SK-N-SH (cell line): ENCODE results near the gene OR4S2. TPM values are rescaled to one million over a fixed set of nuclear protein-coding genes. Genes with fewer than 3 reads are reported as not detected.

Experiments used
- CTCF ChIA-PET: fragments of 300-600, 350-600 bp; formaldehyde crosslinking; extraction: SDS; loops from one replicate; lab custom pipeline; 2021; lab: Yijun Ruan, JAX
- POLR2A ChIA-PET: fragments of 350-600 bp; sonication (Branson Sonifier 250); formaldehyde crosslinking; extraction: SDS; loops from one replicate; lab custom pipeline; 2020; ENCODE audit warnings: antibody characterized with exemption, inconsistent platforms; lab: Yijun Ruan, JAX
- DNase-seq: peaks from one replicate; pipeline ENCODE4 v3.0.0; 2012
- H2AFZ ChIP-seq: fragments of 200-600 bp; sonication (generic); 2 replicates; pipeline ENCODE4 v1.8.1; 2016; ENCODE audit warnings: antibody characterized with exemption, mild to moderate bottlenecking, low read depth
- H3F3A ChIP-seq: fragments of 200-600 bp; sonication (generic); replicated peaks from 2 replicates; pipeline ENCODE3; 2016; ENCODE audit warnings: antibody characterized with exemption, mild to moderate bottlenecking; ENCODE audit not compliant: insufficient read depth
- H3K27ac ChIP-seq, 2 experiments: fragments of 200-500 bp in 1 of 2; fragments of 200-600 bp in 1 of 2; sonication (Bioruptor generic) in 1 of 2; sonication (generic), shearing (Covaris generic) in 1 of 2; 2 replicates each; pipeline versions ENCODE4 v1.5.1 to v1.6.1; 2014 to 2016; ENCODE audit warnings: low read depth in 2 of 2, inconsistent platforms in 1 of 2, low read length in 1 of 2, mild to moderate bottlenecking in 1 of 2, mixed read lengths in 1 of 2
- H3K27me3 ChIP-seq: fragments of 200-600 bp; sonication (generic), shearing (Covaris generic); 2 replicates; pipeline ENCODE4 v1.6.1; 2016; ENCODE audit warnings: mixed run types; ENCODE audit not compliant: insufficient read depth
- H3K36me3 ChIP-seq, 2 experiments: fragments of 200-500 bp in 1 of 2; fragments of 200-600 bp in 1 of 2; sonication (Bioruptor generic) in 1 of 2; sonication (generic) in 1 of 2; replicated peaks in 1 of 2; 2 replicates each; pipeline versions ENCODE3 to v1.5.1; 2014 to 2016; ENCODE audit warnings: low read length in 1 of 2, mild to moderate bottlenecking in 1 of 2; ENCODE audit not compliant: insufficient read depth in 2 of 2, control insufficient read depth in 1 of 2
- H3K4me1 ChIP-seq, 2 experiments: fragments of 200-500 bp in 1 of 2; fragments of 200-600 bp in 1 of 2; sonication (Bioruptor generic) in 1 of 2; sonication (generic), shearing (Covaris generic) in 1 of 2; 2 replicates each; pipeline versions ENCODE4 v1.5.1 to v1.6.1; 2014 to 2016; ENCODE audit warnings: low read depth in 1 of 2, low read length in 1 of 2, mixed run types in 1 of 2; ENCODE audit not compliant: insufficient read depth in 2 of 2, control insufficient read depth in 1 of 2
- H3K4me2 ChIP-seq: fragments of 200-600 bp; sonication (generic), shearing (Covaris generic); 2 replicates; pipeline ENCODE4 v1.6.1; 2017; ENCODE audit warnings: mixed run types
- H3K4me3 ChIP-seq, 2 experiments: fragments of 200-500 bp in 1 of 2; fragments of 200-600 bp in 1 of 2; sonication (Bioruptor generic) in 1 of 2; sonication (generic), shearing (Covaris generic) in 1 of 2; 2 replicates each; pipeline versions ENCODE4 v1.5.1 to v1.8.1; 2014 to 2016; ENCODE audit warnings: low read depth in 2 of 2, inconsistent platforms in 1 of 2, low read length in 1 of 2, mild to moderate bottlenecking in 1 of 2, mixed read lengths in 1 of 2, moderate library complexity in 1 of 2
- H3K79me2 ChIP-seq: fragments of 200-600 bp; sonication (generic); 2 replicates; pipeline ENCODE4 v1.8.1; 2017; ENCODE audit warnings: mild to moderate bottlenecking; ENCODE audit not compliant: insufficient read depth
- H3K9ac ChIP-seq: fragments of 200-600 bp; sonication (generic); 2 replicates; pipeline ENCODE4 v1.6.1; 2017; ENCODE audit warnings: mixed run types
- H3K9me2 ChIP-seq: fragments of 200-600 bp; sonication (generic); 2 replicates; pipeline ENCODE4 v1.6.1; 2017; ENCODE audit warnings: mixed run types
- H3K9me3 ChIP-seq: fragments of 200-600 bp; sonication (generic); 2 replicates; pipeline ENCODE4 v1.6.1; 2017; ENCODE audit warnings: mixed run types, mild to moderate bottlenecking, moderate library complexity
- H4K20me1 ChIP-seq: fragments of 200-600 bp; sonication (generic); 2 replicates; pipeline ENCODE4 v1.6.1; 2017; ENCODE audit warnings: mild to moderate bottlenecking, mixed run types; ENCODE audit not compliant: insufficient read depth
- CHD2 ChIP-seq: fragments of 150-350 bp; IDR thresholded peaks from 2 replicates; pipeline ENCODE4 v1.6.1; 2018; ENCODE audit warnings: low read length; ENCODE audit not compliant: partially characterized antibody
- ELF1 ChIP-seq: IDR thresholded peaks from 2 replicates; pipeline ENCODE4 v1.4.0; 2012
- EP300 ChIP-seq, 2 experiments: IDR thresholded peaks; 2 replicates each; pipeline versions ENCODE4 v1.4.0 to v1.6.1; 2012; ENCODE audit warnings: borderline replicate concordance in 1 of 2, low read depth in 1 of 2, low read length in 1 of 2
- EZH2phosphoT487 ChIP-seq: fragments of 200-600 bp; sonication (generic); IDR thresholded peaks from 2 replicates; pipeline ENCODE4 v1.6.1; 2017; ENCODE audit warnings: low read depth, mixed run types, mild to moderate bottlenecking, antibody characterized with exemption, moderate library complexity, borderline replicate concordance
- FOXM1 ChIP-seq: IDR thresholded peaks from 2 replicates; pipeline ENCODE4 v1.4.0; 2012; ENCODE audit warnings: low read depth, mild to moderate bottlenecking
- GATA2 ChIP-seq: sonication (generic); formaldehyde crosslinking; IDR thresholded peaks from 2 replicates; pipeline ENCODE4 v1.5.0; 2020; ENCODE audit warnings: mild to moderate bottlenecking, missing genetic modification reagents
- JUND ChIP-seq: IDR thresholded peaks from 2 replicates; pipeline ENCODE4 v1.4.0; 2012
- MEF2A ChIP-seq: IDR thresholded peaks from 2 replicates; pipeline ENCODE4 v1.4.0; 2012; ENCODE audit warnings: low read depth, borderline replicate concordance
- MXI1 ChIP-seq: IDR thresholded peaks from 2 replicates; pipeline ENCODE4 v1.6.1; 2012; ENCODE audit warnings: mild to moderate bottlenecking, low read depth, low read length, improper control_type of control experiment
- POLR2AphosphoS5 ChIP-seq: IDR thresholded peaks from 2 replicates; pipeline ENCODE4 v1.6.1; 2012; ENCODE audit warnings: low read depth, low read length
- RAD21 ChIP-seq: IDR thresholded peaks from 2 replicates; pipeline ENCODE4 v1.6.1; 2012; ENCODE audit warnings: mild to moderate bottlenecking, low read length
- RCOR1 ChIP-seq: fragments of 150-350 bp; IDR thresholded peaks from 2 replicates; pipeline ENCODE4 v1.6.1; 2017; ENCODE audit warnings: antibody characterized with exemption, low read length
- RXRA ChIP-seq: IDR thresholded peaks from 2 replicates; pipeline ENCODE4 v1.4.0; 2012; ENCODE audit warnings: low read depth, mild to moderate bottlenecking, borderline replicate concordance
- SIN3A ChIP-seq: IDR thresholded peaks from 2 replicates; pipeline ENCODE4 v1.6.1; 2012; ENCODE audit warnings: low read depth, mild to moderate bottlenecking, low read length, moderate library complexity, borderline replicate concordance
- SMC3 ChIP-seq: IDR thresholded peaks from 2 replicates; pipeline ENCODE4 v1.6.1; 2012; ENCODE audit warnings: low read depth, low read length, improper control_type of control experiment
- TAF1 ChIP-seq: IDR thresholded peaks from 2 replicates; pipeline ENCODE4 v1.6.1; 2012; ENCODE audit warnings: low read depth, mild to moderate bottlenecking, low read length, moderate library complexity, borderline replicate concordance
- YY1 ChIP-seq: IDR thresholded peaks from 2 replicates; pipeline ENCODE4 v1.4.0; 2012; ENCODE audit warnings: low read depth, mild to moderate bottlenecking
- ZBTB33 ChIP-seq: IDR thresholded peaks from 2 replicates; pipeline ENCODE4 v1.4.0; 2012; ENCODE audit warnings: low read depth, borderline replicate concordance
- WGBS: methylation state at CpG from one replicate; pipeline ENCODE4 v1.1.6; 2017; ENCODE audit warnings: low lambda C conversion rate; 5-methylcytosine and 5-hydroxymethylcytosine counted together
- polyA plus RNA-seq, 3 experiments: library from polyadenylated mRNA; depleted of rRNA; stranded (reverse); fragments of >200 nt; gene quantifications; 2 replicates each; pipeline ENCODE4 v1.2.3, GENCODE V29; 2012
- TF ChIP-seq, protein P1 (sequence below): fragments of 150-350 bp; IDR thresholded peaks from 2 replicates; pipeline ENCODE4 v1.6.1; 2017; ENCODE audit warnings: antibody characterized with exemption, low read length, low read depth, borderline replicate concordance
- TF ChIP-seq, protein P2 (sequence below): IDR thresholded peaks from 2 replicates; pipeline ENCODE4 v1.4.0; 2012; ENCODE audit warnings: low read depth, borderline replicate concordance

OR4S2 gene
- polyA plus RNA-seq, 1 of the 3 experiments (the other 2 are of a cell fraction): not detected

DNA sequence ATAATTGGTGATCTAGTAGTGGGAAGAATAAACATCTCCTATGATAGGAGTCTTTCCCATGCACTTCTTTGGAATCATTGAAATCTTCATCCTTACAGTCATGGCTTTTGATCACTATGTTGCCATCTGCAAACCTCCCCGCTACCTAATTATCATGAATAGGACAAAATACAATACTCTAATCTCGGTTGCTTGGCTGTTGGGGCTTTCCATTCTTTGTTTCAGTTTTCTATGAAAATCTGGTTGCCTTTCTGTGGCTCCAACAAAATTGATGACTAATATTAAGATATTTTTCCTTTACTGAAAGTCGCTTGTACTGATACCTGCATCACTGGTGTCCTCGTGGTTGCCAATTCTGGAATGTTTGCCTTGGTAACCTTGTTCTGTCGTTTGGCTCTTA is 25.7 kb downstream of the OR4S2 start:
- ChIA-PET POLR2A (no interaction called here), CTCF (no interaction called here)
- DNase-seq: no peak
- H3K9me3 ChIP-seq: no peaks in the 10 kb centered on the region
- H3K4me1 ChIP-seq: no peaks in the 10 kb centered on the region
- 0% methylated on average over 5 of the region's 5 CpGs for WGBS
- H3K4me3 ChIP-seq: no peak overlapping the region
- no peaks in the 10 kb centered on the region for H3K36me3 ChIP-seq
- no peaks in the 10 kb centered on the region for H4K20me1 ChIP-seq
- no peaks in the 10 kb centered on the region for H3K27me3 ChIP-seq
- no peak for TF ChIP-seq CHD2
- TF ChIP-seq ZBTB33: no peak
- no peak for TF ChIP-seq SIN3A
- TF ChIP-seq RXRA: no peak
- TF ChIP-seq YY1: no peak
- TF ChIP-seq MXI1: no peak
- TF ChIP-seq RCOR1: no peak
- TF ChIP-seq SMC3: no peak
- no peak for TF ChIP-seq JUND
- TF ChIP-seq POLR2AphosphoS5: no peak
- no peak for TF ChIP-seq FOXM1
- no peak for TF ChIP-seq EZH2phosphoT487
- TF ChIP-seq, protein P1, sequence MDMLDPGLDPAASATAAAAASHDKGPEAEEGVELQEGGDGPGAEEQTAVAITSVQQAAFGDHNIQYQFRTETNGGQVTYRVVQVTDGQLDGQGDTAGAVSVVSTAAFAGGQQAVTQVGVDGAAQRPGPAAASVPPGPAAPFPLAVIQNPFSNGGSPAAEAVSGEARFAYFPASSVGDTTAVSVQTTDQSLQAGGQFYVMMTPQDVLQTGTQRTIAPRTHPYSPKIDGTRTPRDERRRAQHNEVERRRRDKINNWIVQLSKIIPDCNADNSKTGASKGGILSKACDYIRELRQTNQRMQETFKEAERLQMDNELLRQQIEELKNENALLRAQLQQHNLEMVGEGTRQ: no peak
- TF ChIP-seq, protein P2, sequence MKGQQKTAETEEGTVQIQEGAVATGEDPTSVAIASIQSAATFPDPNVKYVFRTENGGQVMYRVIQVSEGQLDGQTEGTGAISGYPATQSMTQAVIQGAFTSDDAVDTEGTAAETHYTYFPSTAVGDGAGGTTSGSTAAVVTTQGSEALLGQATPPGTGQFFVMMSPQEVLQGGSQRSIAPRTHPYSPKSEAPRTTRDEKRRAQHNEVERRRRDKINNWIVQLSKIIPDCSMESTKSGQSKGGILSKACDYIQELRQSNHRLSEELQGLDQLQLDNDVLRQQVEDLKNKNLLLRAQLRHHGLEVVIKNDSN: no peak
- no peak for TF ChIP-seq RAD21
- no peak for TF ChIP-seq TAF1
- no peak for TF ChIP-seq EP300 (IDR thresholded peaks at IDR 0.05; ENCODE audit: borderline replicate concordance in 1 of 2, low read depth in 1 of 2, low read length in 1 of 2)
- TF ChIP-seq GATA2 (CRISPR knock-in tag): no peak
- no peak for TF ChIP-seq MEF2A
- TF ChIP-seq ELF1: no peak
- H3K9ac ChIP-seq: no peak overlapping the region
- no peaks in the 10 kb centered on the region for H3K79me2 ChIP-seq
- no peaks in the 10 kb centered on the region for H3K9me2 ChIP-seq
- no peak overlapping the region for H3K4me2 ChIP-seq
- no peaks in the 10 kb centered on the region for H3F3A ChIP-seq
- no peak overlapping the region for H3K27ac ChIP-seq
- no peak overlapping the region for H2AFZ ChIP-seq
